CD4-positive, alpha-beta T cell treated with Interleukin-6 for 4 hours (primary cell): ENCODE measurements around the gene RBMS2.

Experiments
- DNase-seq: peaks from one replicate; pipeline ENCODE4 v3.0.0-alpha.2; 2020; ENCODE audit warnings: mixed read lengths

RBMS2 gene

GRCh38 chr12:56632701-56633467, 111.3 kb downstream of the RBMS2 start:
- DNase-seq, result no peak

GRCh38 chr12:56633468-56634241, 112.0 kb downstream of the RBMS2 start:
- DNase-seq, result no peak

GRCh38 chr12:56634242-56634836, 112.7 kb downstream of the RBMS2 start:
- DNase-seq, result peak; percentile 37

GRCh38 chr12:56634837-56635791, 113.5 kb downstream of the RBMS2 start:
- DNase-seq, result peak; percentile 74

- peak; percentile 88 for DNase-seq
Measured at GRCh38 chr12:56635806-56636674, 114.4 kb downstream of the RBMS2 start.

GRCh38 chr12:56636675-56637540, 115.3 kb downstream of the RBMS2 start:
- DNase-seq, result peak; percentile 91

GRCh38 chr12:56637621-56638020, 116.0 kb downstream of the RBMS2 start:
- DNase-seq, result no peak

GRCh38 chr12:56641219-56641618, 119.6 kb downstream of the RBMS2 start:
- DNase-seq, result no peak

GRCh38 chr12:56644654-56645053, 123.0 kb downstream of the RBMS2 start:
- no peak for DNase-seq

GRCh38 chr12:56645201-56645716, 123.6 kb downstream of the RBMS2 start:
- peak; percentile 25 for DNase-seq
